HCT116 (cell line): Measurements from ENCODE around the gene ALPL. TPM values are rescaled to one million over a fixed set of nuclear protein-coding genes. Genes with fewer than 3 reads are reported as not detected.

Experiments
- ATAC-seq: fragments of 200-7000 bp; cut with Tn5 transposase; 2 replicates; pipeline ENCODE4 v1.9.1; 2020; ENCODE audit warnings: mild to moderate bottlenecking, moderate library complexity
- BruUV-seq: library from RNA; stranded (reverse); fragments of 400-500 nt; replicated peaks from 2 replicates; lab custom pipeline; 2021; lab: Mats Ljungman, UMichigan
- CTCF ChIA-PET: fragments of 300-600 bp; sonication (Branson Sonifier 250); formaldehyde crosslinking; loops from one replicate; lab custom pipeline; 2021; ENCODE audit warnings: antibody characterized with exemption; lab: Charles Lee
- POLR2A ChIA-PET: fragments of 300-600, 350-600 bp; sonication (Branson Sonifier 250); formaldehyde crosslinking; loops from one replicate; lab custom pipeline; 2021; ENCODE audit warnings: antibody characterized with exemption; lab: Charles Lee
- RAD21 ChIA-PET, 2 experiments: fragments of 300-600 bp; sonication (Branson Sonifier 250); formaldehyde crosslinking; loops; one replicate each; lab custom pipeline; 2023; ENCODE audit warnings: low total read pairs in 2 of 2; ENCODE audit not compliant: uncharacterized antibody in 2 of 2, unreplicated experiment in 2 of 2, low non-redundant PET in 1 of 2; lab: Charles Lee
- DNase-seq: peaks from one replicate; pipeline ENCODE4 v3.0.0-alpha.2; 2010; ENCODE audit warnings: low read depth, low spot score
- H2AFZ ChIP-seq: fragments of 200-600 bp; shearing (Covaris generic), sonication (generic); 2 replicates; pipeline ENCODE4 v1.6.1; 2017; ENCODE audit warnings: low read depth, mixed run types, mixed read lengths, antibody characterized with exemption, low read length; ENCODE audit not compliant: poor library complexity, severe bottlenecking
- H3K27ac ChIP-seq: 2 replicates; pipeline ENCODE4 v1.5.1; 2012; ENCODE audit warnings: low read depth, low read length
- H3K27me3 ChIP-seq: fragments of 200-600 bp; sonication (generic); 2 replicates; pipeline ENCODE4 v1.6.1; 2016; ENCODE audit warnings: mixed run types, low read length, mixed read lengths; ENCODE audit not compliant: insufficient read depth
- H3K36me3 ChIP-seq, 2 experiments: fragments of 200-500 bp in 1 of 2; fragments of 200-600 bp in 1 of 2; sonication (Bioruptor generic) in 1 of 2; sonication (generic) in 1 of 2; 2 replicates each; pipeline versions ENCODE4 v1.5.1 to v1.6.1; 2014 to 2016; ENCODE audit warnings: low read length in 2 of 2, inconsistent platforms in 1 of 2, mixed read lengths in 1 of 2, mixed run types in 1 of 2; ENCODE audit not compliant: insufficient read depth in 2 of 2, control insufficient read depth in 1 of 2
- H3K4me1 ChIP-seq, 2 experiments: fragments of 200-600 bp in 1 of 2; sonication (generic) in 1 of 2; 2 replicates each; pipeline versions ENCODE4 v1.5.1 to v1.6.1; 2012 to 2017; ENCODE audit warnings: low read length in 2 of 2, inconsistent platforms in 1 of 2, mild to moderate bottlenecking in 1 of 2, mixed read lengths in 1 of 2, mixed run types in 1 of 2, moderate library complexity in 1 of 2; ENCODE audit not compliant: insufficient read depth in 2 of 2, control insufficient read depth in 1 of 2
- H3K4me2 ChIP-seq: fragments of 200-600 bp; sonication (generic); 2 replicates; pipeline ENCODE4 v1.6.1; 2017; ENCODE audit warnings: mixed run types, low read length, mixed read lengths
- H3K4me3 ChIP-seq, 2 experiments: fragments of 200-600 bp in 1 of 2; sonication (generic) in 1 of 2; replicated peaks in 1 of 2; 2 replicates each; pipeline ENCODE4 v1.5.1; 2011 to 2016; ENCODE audit warnings: low read length in 2 of 2, control low read depth in 1 of 2, low read depth in 1 of 2, mild to moderate bottlenecking in 1 of 2, mixed read lengths in 1 of 2, mixed run types in 1 of 2
- H3K79me2 ChIP-seq: fragments of 200-600 bp; sonication (generic); 2 replicates; pipeline ENCODE4 v1.6.1; 2017; ENCODE audit warnings: mild to moderate bottlenecking, mixed run types, low read length, moderate library complexity, mixed read lengths; ENCODE audit not compliant: insufficient read depth
- H3K9ac ChIP-seq: fragments of 200-600 bp; sonication (generic); 2 replicates; pipeline ENCODE4 v1.6.1; 2016; ENCODE audit warnings: low read length, mixed read lengths
- H3K9me2 ChIP-seq: fragments of 200-600 bp; sonication (generic), shearing (Covaris generic); 2 replicates; pipeline ENCODE4 v1.6.1; 2017; ENCODE audit warnings: mixed run types, mild to moderate bottlenecking, moderate library complexity; ENCODE audit not compliant: insufficient read depth
- H3K9me3 ChIP-seq, 2 experiments: fragments of 200-500 bp in 1 of 2; fragments of 200-600 bp in 1 of 2; sonication (Bioruptor generic) in 1 of 2; sonication (generic) in 1 of 2; 2 replicates each; pipeline ENCODE4 v1.6.1; 2014 to 2017; ENCODE audit warnings: low read length in 2 of 2, mixed read lengths in 2 of 2, inconsistent platforms in 1 of 2, low read depth in 1 of 2, mild to moderate bottlenecking in 1 of 2, mixed run types in 1 of 2, moderate library complexity in 1 of 2; ENCODE audit not compliant: control insufficient read depth in 1 of 2, insufficient read depth in 1 of 2
- H4K20me1 ChIP-seq: fragments of 200-600 bp; sonication (generic), shearing (Covaris generic); 2 replicates; pipeline ENCODE4 v1.6.1; 2017; ENCODE audit warnings: mixed run types, mild to moderate bottlenecking, moderate library complexity; ENCODE audit not compliant: insufficient read depth
- ATF3 ChIP-seq: IDR thresholded peaks from 2 replicates; pipeline ENCODE4 v1.6.1; 2012
- CEBPB ChIP-seq: IDR thresholded peaks from 2 replicates; pipeline ENCODE4 v1.6.1; 2012; ENCODE audit warnings: low read depth
- CTCF ChIP-seq, 3 experiments: fragments of 200-600 bp in 1 of 3; sonication (generic) in 1 of 3; IDR thresholded peaks in 2 of 3; conservative IDR thresholded peaks in 1 of 3; 2 replicates each; pipeline ENCODE4 v1.5.1; 2012 to 2017; ENCODE audit warnings: low read depth in 2 of 3, low read length in 2 of 3, antibody characterized with exemption in 1 of 3, borderline replicate concordance in 1 of 3, control low read depth in 1 of 3, mild to moderate bottlenecking in 1 of 3, mixed read lengths in 1 of 3, mixed run types in 1 of 3, moderate library complexity in 1 of 3; ENCODE audit not compliant: insufficient read depth in 1 of 3
- ELF1 ChIP-seq: IDR thresholded peaks from 2 replicates; pipeline ENCODE4 v1.6.1; 2012; ENCODE audit warnings: low read depth, borderline replicate concordance
- EZH2phosphoT487 ChIP-seq: fragments of 200-600 bp; IDR thresholded peaks from 2 replicates; pipeline ENCODE4 v1.6.1; 2018; ENCODE audit warnings: antibody characterized with exemption, borderline replicate concordance
- JUND ChIP-seq: IDR thresholded peaks from 2 replicates; pipeline ENCODE4 v1.6.1; 2012
- MAX ChIP-seq: IDR thresholded peaks from 2 replicates; pipeline ENCODE4 v1.6.1; 2012
- REST ChIP-seq: IDR thresholded peaks from 2 replicates; pipeline ENCODE4 v1.6.1; 2012; ENCODE audit warnings: low read depth
- SIN3A ChIP-seq: IDR thresholded peaks from 2 replicates; pipeline ENCODE4 v1.6.1; 2012; ENCODE audit warnings: low read depth
- SRF ChIP-seq: IDR thresholded peaks from 2 replicates; pipeline ENCODE4 v1.6.1; 2012; ENCODE audit warnings: low read depth
- ZBTB33 ChIP-seq: IDR thresholded peaks from 2 replicates; pipeline ENCODE4 v1.6.1; 2011; ENCODE audit warnings: mild to moderate bottlenecking, low read length, moderate library complexity; ENCODE audit not compliant: insufficient replicate concordance; ENCODE audit errors: extremely low read depth
- intact Hi-C: fragments of 100-400 bp; cut with micrococcal nuclease; formaldehyde crosslinking; loops from 2 replicates; pipeline ENCODE4 v1.10.0; 2022
- total RNA-seq: library from RNA; stranded (reverse); gene quantifications from one replicate; pipeline ENCODE4 v1.2.1, GENCODE V29; 2021; ENCODE audit not compliant: unreplicated experiment

ALPL gene
- total RNA-seq, 1 experiment from 2014 or later: 0.61 TPM

GRCh38 chr1:21534146-21534545 lies 24.9 kb downstream of the ALPL start:
- Histone ChIP-seq H3K36me3 (no peaks in the 10 kb centered on the region), H3K4me1 (no peaks in the 10 kb centered on the region), H4K20me1 (no peaks in the 10 kb centered on the region), H3K4me2 (no peak overlapping the region), H3K9me2 (no peaks in the 10 kb centered on the region), H3K9me3 (no peaks in the 10 kb centered on the region), H2AFZ (no peak overlapping the region), H3K9ac (no peak overlapping the region), H3K79me2 (no peaks in the 10 kb centered on the region), H3K27me3 (0 out of 2 replicates have a peak, but pooled peaks cover 4% of the 10 kb centered on the region), H3K27ac (no peak overlapping the region), H3K4me3 (no peak overlapping the region)
- ChIA-PET POLR2A (no interaction called here), RAD21 (no interaction called here), CTCF (interaction anchor here (1.8 to 2.4 kb wide), 2 partner anchors 162 to 166 kb away, joined by 6 to 9 read pairs; no protein-coding TSS in a partner anchor)
- no peak for ATAC-seq
- intact Hi-C loops: loop anchor here (2.0 kb wide), 2 partner anchors 41 to 163 kb away; no protein-coding TSS in a partner anchor
- no peak for DNase-seq
- no TSS peak for BruUV-seq
- TF ChIP-seq SRF (no peak), REST (no peak), ELF1 (no peak), SIN3A (no peak), JUND (no peak), ATF3 (no peak), ZBTB33 (no peak), CTCF (IDR thresholded peaks at IDR 0.05 in 2 of 3, conservative IDR thresholded peaks at IDR 0.05 in 1 of 3; ENCODE audit: borderline replicate concordance in 1 of 3, insufficient read depth in 1 of 3, low read depth in 2 of 3, low read length in 2 of 3) (no peak), EZH2phosphoT487 (no peak), MAX (no peak), CEBPB (no peak)
